Measurements from ENCODE around the gene STARD3. TPM values are rescaled to one million over a fixed set of nuclear protein-coding genes. Genes with fewer than 3 reads are reported as not detected.

Gene STARD3
- total and polyA plus RNA-seq, 2 donors (not counting 3 experiments of a cell fraction or from before 2014, with no cell fraction given): 51.0 to 75.7 TPM

DNA sequence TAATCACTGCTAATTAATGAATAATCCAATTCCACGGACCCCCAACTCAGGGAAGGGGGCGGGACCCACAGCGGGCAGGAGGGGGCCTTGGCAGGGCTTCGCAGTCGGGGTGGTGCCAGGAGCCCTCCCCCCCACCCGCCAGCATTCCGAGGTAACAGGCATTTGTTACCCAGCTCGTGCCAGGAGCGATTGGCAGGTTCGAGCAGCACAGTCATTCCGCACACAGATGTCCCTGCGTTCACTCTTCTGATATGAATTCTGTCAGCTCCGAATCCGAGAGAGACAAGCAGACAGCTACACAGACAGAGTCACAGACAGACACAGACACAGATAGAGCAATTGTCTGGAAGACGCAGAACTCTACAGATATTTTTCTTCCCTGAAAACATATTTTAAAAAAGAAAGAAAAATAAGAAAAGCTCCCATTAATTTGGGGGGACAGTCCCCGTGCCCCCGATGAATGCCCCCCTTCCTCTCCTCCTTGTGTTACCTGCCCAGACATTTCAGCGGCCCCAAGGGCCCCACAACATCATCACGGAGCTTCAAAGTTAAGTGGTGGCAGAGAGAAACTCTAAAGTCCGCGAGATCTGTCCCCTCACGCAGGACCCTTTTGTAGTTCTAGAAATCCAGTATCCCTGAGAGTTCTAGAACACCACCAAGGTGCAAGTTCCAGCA lies 39.4 kb upstream of the STARD3 start:
- no peaks in the 10 kb centered on the region for H4K20me1 ChIP-seq (replicated peaks; ENCODE audit: control insufficient read depth, extremely low read depth, insufficient read depth, low read length)
- DNase-seq (ENCODE audit: low read depth, low spot score) (no peak), FAIRE-seq (no peak)
- dilution Hi-C loops (cut with MboI; ENCODE audit: extremely low pct_ligation_motif_present, low sequenced_read_pairs) (no loop called here), intact Hi-C loops (cut with micrococcal nuclease) (no loop called here)
- H3K9me3 ChIP-seq (replicated peaks; ENCODE audit: control insufficient read depth, insufficient read depth, low read length): no peaks in the 10 kb centered on the region
- ChIA-PET POLR2A (no interaction called here), CTCF (interaction anchor here (1.7 kb wide), 1 partner anchor 24 kb away, joined by 8 read pairs; no protein-coding TSS in a partner anchor)
- no peak overlapping the region for H2AFZ ChIP-seq (ENCODE audit: low read depth, low read length)
- no peaks in the 10 kb centered on the region for H3K79me2 ChIP-seq (ENCODE audit: control insufficient read depth, insufficient read depth, low read length)
- H3K27ac ChIP-seq (ENCODE audit: insufficient read depth, low read depth, low read length): no peak overlapping the region
- peaks cover 77% of the 10 kb centered on the region in 2 experiments for H3K27me3 ChIP-seq (ENCODE audit: control insufficient read depth in 2 of 2, insufficient read depth in 2 of 2, low read length in 2 of 2)
- H3K9me1 ChIP-seq (replicated peaks; ENCODE audit: control insufficient read depth, extremely low read depth, insufficient read depth, low read length): no peaks in the 10 kb centered on the region
- BruUV-seq (replicated peaks): no TSS peak
- no peak overlapping the region for H3K4me3 ChIP-seq (replicated peaks in 1 of 3; ENCODE audit: insufficient read depth in 1 of 3, low read depth in 1 of 3, low read length in 3 of 3)
- H3K4me2 ChIP-seq (ENCODE audit: insufficient read depth, low read length): no peak overlapping the region
- H3K9ac ChIP-seq (replicated peaks; ENCODE audit: extremely low read depth, insufficient read depth, low read length): no peak overlapping the region
- TF ChIP-seq POLR2AphosphoS5 (IDR thresholded peaks at IDR 0.05; ENCODE audit: insufficient read depth, low read depth, low read length) (no peak), JUN (IDR thresholded peaks at IDR 0.05; ENCODE audit: borderline replicate concordance, insufficient read depth, insufficient read length, low read depth) (no peak), POLR2A (IDR thresholded peaks at IDR 0.05; ENCODE audit: low read depth, low read length) (no peak), MYC (IDR thresholded peaks at IDR 0.05; ENCODE audit: low read depth, low read length) (no peak), EZH2 (IDR thresholded peaks at IDR 0.05; ENCODE audit: borderline replicate concordance, low read depth, low read length, severe bottlenecking) (no peak), FOS (IDR thresholded peaks at IDR 0.05; ENCODE audit: borderline replicate concordance, insufficient read depth, low read length) (no peak), GATA2 (IDR thresholded peaks at IDR 0.05; ENCODE audit: insufficient read depth, insufficient read length, low read depth, low read length) (no peak)
- TF ChIP-seq, protein P1, sequence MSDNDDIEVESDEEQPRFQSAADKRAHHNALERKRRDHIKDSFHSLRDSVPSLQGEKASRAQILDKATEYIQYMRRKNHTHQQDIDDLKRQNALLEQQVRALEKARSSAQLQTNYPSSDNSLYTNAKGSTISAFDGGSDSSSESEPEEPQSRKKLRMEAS (IDR thresholded peaks at IDR 0.05; ENCODE audit: insufficient read depth, insufficient read length): no peak
- TF ChIP-seq, protein P2, sequence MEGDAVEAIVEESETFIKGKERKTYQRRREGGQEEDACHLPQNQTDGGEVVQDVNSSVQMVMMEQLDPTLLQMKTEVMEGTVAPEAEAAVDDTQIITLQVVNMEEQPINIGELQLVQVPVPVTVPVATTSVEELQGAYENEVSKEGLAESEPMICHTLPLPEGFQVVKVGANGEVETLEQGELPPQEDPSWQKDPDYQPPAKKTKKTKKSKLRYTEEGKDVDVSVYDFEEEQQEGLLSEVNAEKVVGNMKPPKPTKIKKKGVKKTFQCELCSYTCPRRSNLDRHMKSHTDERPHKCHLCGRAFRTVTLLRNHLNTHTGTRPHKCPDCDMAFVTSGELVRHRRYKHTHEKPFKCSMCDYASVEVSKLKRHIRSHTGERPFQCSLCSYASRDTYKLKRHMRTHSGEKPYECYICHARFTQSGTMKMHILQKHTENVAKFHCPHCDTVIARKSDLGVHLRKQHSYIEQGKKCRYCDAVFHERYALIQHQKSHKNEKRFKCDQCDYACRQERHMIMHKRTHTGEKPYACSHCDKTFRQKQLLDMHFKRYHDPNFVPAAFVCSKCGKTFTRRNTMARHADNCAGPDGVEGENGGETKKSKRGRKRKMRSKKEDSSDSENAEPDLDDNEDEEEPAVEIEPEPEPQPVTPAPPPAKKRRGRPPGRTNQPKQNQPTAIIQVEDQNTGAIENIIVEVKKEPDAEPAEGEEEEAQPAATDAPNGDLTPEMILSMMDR (IDR thresholded peaks at IDR 0.05; ENCODE audit: extremely low read depth in 1 of 2, insufficient read depth in 1 of 2, low read depth in 1 of 2, low read length in 2 of 2): no peak
- H3K36me3 ChIP-seq (ENCODE audit: control insufficient read depth in 2 of 2, extremely low read depth in 1 of 2, insufficient read depth in 2 of 2, low read length in 2 of 2): no peaks in the 10 kb centered on the region
- no peaks in the 10 kb centered on the region for H3K4me1 ChIP-seq (ENCODE audit: control insufficient read depth, extremely low read depth, insufficient read depth, low read length)

Data from endothelial cell of umbilical vein (primary cell).